DOHH2 (cell line): ENCODE data around the gene JUNB.

Experiments
- CTCF ChIP-seq: fragments of 200-600 bp; sonication (generic); IDR thresholded peaks from one replicate; pipeline ENCODE4 v1.5.1; 2014; ENCODE audit warnings: antibody characterized with exemption, mild to moderate bottlenecking, low read depth, low read length; ENCODE audit not compliant: poor library complexity, severe bottlenecking
- EZH2phosphoT487 ChIP-seq: fragments of 200-600 bp; sonication (generic); IDR thresholded peaks from 2 replicates; pipeline ENCODE4 v1.6.1; 2017; ENCODE audit warnings: borderline replicate concordance, mild to moderate bottlenecking, antibody characterized with exemption, low read length, moderate library complexity, mixed read lengths

GRCh38 chr19:12784871-12785430, 6.3 kb upstream of the JUNB start:
- TF ChIP-seq CTCF (no peak), EZH2phosphoT487 (no peak)
